ENCODE results near the gene POR.

POR gene

GRCh38 chr7:75955331-75955955 lies 40.5 kb downstream of the POR start:
- no peak for DNase-seq

GRCh38 chr7:75957021-75957736 lies 42.2 kb downstream of the POR start:
- peak; percentile 52 for DNase-seq

- no peak for DNase-seq
Observed at GRCh38 chr7:75958802-75959543, 44.0 kb downstream of the POR start.

GRCh38 chr7:75960372-75960771 lies 45.4 kb downstream of the POR start:
- DNase-seq, result no peak

- no peak for DNase-seq
Observed at GRCh38 chr7:75961218-75961617, 46.3 kb downstream of the POR start.

GRCh38 chr7:75962607-75963380 lies 47.8 kb downstream of the POR start:
- peak; percentile 76 for DNase-seq

- DNase-seq, result no peak
Observed at GRCh38 chr7:75963381-75963995, 48.5 kb downstream of the POR start.

GRCh38 chr7:75965617-75966016 lies 50.7 kb downstream of the POR start:
- DNase-seq, result no peak

GRCh38 chr7:75966190-75966961 lies 51.4 kb downstream of the POR start:
- no peak for DNase-seq

- no peak for DNase-seq
Observed at GRCh38 chr7:75967055-75967454, 52.1 kb downstream of the POR start.

GRCh38 chr7:75967487-75967997 lies 52.6 kb downstream of the POR start:
- no peak for DNase-seq

GRCh38 chr7:75968012-75968411 lies 53.1 kb downstream of the POR start:
- no peak for DNase-seq

GRCh38 chr7:75968561-75969001 lies 53.6 kb downstream of the POR start:
- no peak for DNase-seq

GRCh38 chr7:75969182-75969581 lies 54.2 kb downstream of the POR start:
- DNase-seq, result no peak

GRCh38 chr7:75969704-75970498 lies 54.9 kb downstream of the POR start:
- DNase-seq, result no peak

GRCh38 chr7:75971309-75971960 lies 56.5 kb downstream of the POR start:
- DNase-seq, result no peak

GRCh38 chr7:75971961-75972763 lies 57.2 kb downstream of the POR start:
- no peak for DNase-seq

- DNase-seq, result no peak
Observed at GRCh38 chr7:75977743-75978142, 62.8 kb downstream of the POR start.
